ENCODE results near the gene PKIB. TPM values are rescaled to one million over a fixed set of nuclear protein-coding genes. Genes with fewer than 3 reads are reported as not detected.

The PKIB gene
- total and polyA plus RNA-seq, 7 donors = 0.49 to 420 (median 40.4) TPM; not detected in 1

DNA sequence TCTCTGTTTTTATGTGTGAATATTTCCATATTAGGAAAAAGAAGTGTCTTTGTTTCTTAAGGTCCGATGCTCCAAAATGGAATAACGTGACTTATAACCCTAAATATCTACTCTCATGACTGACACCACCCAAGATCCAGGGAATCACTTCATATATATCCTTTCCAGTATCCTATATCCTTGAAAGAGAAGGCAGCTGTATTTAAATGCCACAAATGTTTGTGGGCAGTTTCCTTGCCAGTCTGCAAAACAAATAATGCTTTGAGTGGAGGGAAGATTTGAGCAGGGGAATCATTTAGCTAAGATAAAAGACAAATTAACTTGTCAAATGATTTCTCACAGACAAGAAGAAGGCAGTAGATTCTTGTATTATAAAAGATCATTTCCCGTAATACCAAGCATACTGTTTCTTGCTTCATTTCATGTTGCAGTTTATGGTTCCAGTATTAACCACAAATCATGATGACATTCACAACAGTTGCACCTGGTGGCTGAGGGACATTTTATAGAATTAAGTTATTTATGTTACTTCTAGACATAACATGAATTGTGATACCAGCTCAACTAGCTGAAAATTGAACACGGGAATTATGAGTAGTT, 139.3 kb downstream of the PKIB start:
- Histone ChIP-seq H3K27ac (no peak overlapping the region), H3K27me3 (no peaks in the 10 kb centered on the region), H3K4me1 (peaks cover 0 to 3% (median 0%) of the 10 kb centered on the region in 4 donors), H3K36me3 (no peaks in the 10 kb centered on the region), H3K9me3 (no peaks in the 10 kb centered on the region), H3K4me3 (no peak overlapping the region)
- 85 to 86% methylated on average over 4 of the region's 4 CpGs for whole genome bisulfite sequencing, 2 donors
- no peak for TF ChIP-seq POLR2AphosphoS5 (IDR thresholded peaks at IDR 0.05)
- TF ChIP-seq, protein P1, sequence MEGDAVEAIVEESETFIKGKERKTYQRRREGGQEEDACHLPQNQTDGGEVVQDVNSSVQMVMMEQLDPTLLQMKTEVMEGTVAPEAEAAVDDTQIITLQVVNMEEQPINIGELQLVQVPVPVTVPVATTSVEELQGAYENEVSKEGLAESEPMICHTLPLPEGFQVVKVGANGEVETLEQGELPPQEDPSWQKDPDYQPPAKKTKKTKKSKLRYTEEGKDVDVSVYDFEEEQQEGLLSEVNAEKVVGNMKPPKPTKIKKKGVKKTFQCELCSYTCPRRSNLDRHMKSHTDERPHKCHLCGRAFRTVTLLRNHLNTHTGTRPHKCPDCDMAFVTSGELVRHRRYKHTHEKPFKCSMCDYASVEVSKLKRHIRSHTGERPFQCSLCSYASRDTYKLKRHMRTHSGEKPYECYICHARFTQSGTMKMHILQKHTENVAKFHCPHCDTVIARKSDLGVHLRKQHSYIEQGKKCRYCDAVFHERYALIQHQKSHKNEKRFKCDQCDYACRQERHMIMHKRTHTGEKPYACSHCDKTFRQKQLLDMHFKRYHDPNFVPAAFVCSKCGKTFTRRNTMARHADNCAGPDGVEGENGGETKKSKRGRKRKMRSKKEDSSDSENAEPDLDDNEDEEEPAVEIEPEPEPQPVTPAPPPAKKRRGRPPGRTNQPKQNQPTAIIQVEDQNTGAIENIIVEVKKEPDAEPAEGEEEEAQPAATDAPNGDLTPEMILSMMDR (IDR thresholded peaks at IDR 0.05) = no peak
- TF ChIP-seq POLR2A (IDR thresholded peaks at IDR 0.05) = no peak
- TF ChIP-seq EP300 (IDR thresholded peaks at IDR 0.05) = no peak
- no peak for DNase-seq
- intact Hi-C loops (cut with DNase I) = no loop called here

DNA sequence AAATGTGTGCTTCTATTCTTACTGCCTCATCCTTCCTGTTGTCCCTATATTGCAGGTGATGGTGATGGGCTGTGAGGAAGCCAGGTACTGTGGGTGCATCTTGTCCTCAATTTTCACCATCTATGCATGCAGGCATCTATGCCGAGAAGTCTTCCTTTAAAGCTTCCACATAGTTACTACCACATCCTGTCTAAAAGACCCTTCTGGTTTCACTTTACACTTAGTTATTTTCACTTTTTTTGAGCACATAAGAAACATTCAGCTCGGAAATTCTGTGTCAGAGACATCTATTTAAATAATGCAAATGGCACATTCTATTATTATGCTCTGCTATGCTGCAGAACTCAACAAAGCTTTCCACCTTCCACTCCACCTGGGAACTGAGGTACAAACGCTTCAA, 141.1 kb downstream of the PKIB start:
- H3K27me3 ChIP-seq = no peaks in the 10 kb centered on the region
- TF ChIP-seq EP300 (IDR thresholded peaks at IDR 0.05) (no peak), POLR2AphosphoS5 (IDR thresholded peaks at IDR 0.05) (no peak), POLR2A (IDR thresholded peaks at IDR 0.05) (no peak)
- TF ChIP-seq, protein P1 (IDR thresholded peaks at IDR 0.05) = no peak
- peaks cover 0 to 3% (median 0%) of the 10 kb centered on the region in 4 donors for H3K4me1 ChIP-seq
- no peak for DNase-seq
- no peak overlapping the region for H3K27ac ChIP-seq
- no peak overlapping the region for H3K4me3 ChIP-seq
- WGBS, 2 donors = 52 to 78% methylated on average over 3 of the region's 3 CpGs
- H3K9me3 ChIP-seq = no peaks in the 10 kb centered on the region
- intact Hi-C loops (cut with DNase I) = no loop called here
- H3K36me3 ChIP-seq = no peaks in the 10 kb centered on the region

DNA sequence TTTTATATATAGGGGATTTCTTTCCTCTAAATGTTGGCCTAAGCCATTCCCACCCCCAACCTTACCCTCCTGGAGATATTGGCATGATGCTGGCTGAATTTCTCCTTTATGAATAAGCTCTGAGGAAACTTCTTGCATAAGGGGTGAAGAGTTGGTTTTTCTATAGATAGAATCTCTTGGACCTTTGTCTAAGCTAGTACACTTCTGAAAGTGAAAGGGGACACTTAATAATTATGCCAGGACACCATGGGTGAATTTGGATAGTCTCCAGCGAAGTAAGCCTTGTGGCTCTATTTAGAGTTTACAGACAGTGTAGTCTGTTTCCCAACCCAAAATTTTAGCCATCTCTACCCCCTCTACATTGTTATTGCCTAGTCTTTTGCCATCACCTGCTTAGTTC, 142.3 kb downstream of the PKIB start:
- TF ChIP-seq POLR2A (IDR thresholded peaks at IDR 0.05) = no peak
- TF ChIP-seq, protein P1 (IDR thresholded peaks at IDR 0.05) = no peak
- no peak for TF ChIP-seq EP300 (IDR thresholded peaks at IDR 0.05)
- no peak for TF ChIP-seq POLR2AphosphoS5 (IDR thresholded peaks at IDR 0.05)
- Histone ChIP-seq H3K27me3 (no peaks in the 10 kb centered on the region), H3K36me3 (no peaks in the 10 kb centered on the region), H3K27ac (no peak overlapping the region), H3K9me3 (no peaks in the 10 kb centered on the region), H3K4me1 (peaks cover 0 to 3% (median 0%) of the 10 kb centered on the region in 4 donors), H3K4me3 (no peak overlapping the region)
- intact Hi-C loops (cut with DNase I) = no loop called here
- WGBS, 2 donors = 35 to 47% methylated on average over 1 of the region's 1 CpG
- DNase-seq = no peak

DNA sequence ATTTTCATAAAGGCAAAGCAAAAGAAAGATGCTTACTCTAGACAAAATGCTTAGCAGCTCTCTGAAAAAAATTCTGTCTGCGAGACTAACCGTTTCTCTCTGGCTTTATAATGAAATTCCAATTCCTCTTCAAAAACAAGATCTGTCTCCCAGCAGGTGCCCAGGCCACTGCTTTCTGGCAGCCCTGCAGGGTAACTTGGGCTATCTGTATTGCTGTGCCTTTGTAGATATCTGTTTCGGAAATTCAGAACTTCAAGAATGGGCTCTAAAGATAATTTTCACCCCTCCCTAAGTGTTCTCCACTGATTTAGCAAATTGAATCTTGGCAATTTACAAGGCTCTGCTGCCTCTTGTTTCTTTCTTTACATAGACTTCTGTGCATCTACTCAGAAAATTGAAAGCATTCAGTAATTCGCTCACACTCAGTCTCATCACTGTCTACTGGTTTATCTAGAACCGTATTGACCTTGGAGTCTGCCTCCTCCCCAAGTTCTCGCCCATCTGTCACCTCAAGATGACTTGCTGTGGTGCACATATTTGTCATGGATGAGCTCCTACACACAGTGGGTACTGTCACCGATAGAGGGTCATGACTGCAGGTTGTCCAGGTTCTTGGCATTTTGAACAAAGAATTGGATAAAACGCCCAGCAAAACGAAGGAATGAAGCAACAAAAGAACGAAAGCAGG, 142.9 kb downstream of the PKIB start:
- no peak for DNase-seq
- H3K36me3 ChIP-seq = no peaks in the 10 kb centered on the region
- no peaks in the 10 kb centered on the region for H3K9me3 ChIP-seq
- H3K4me3 ChIP-seq = no peak overlapping the region
- TF ChIP-seq EP300 (IDR thresholded peaks at IDR 0.05) (no peak), POLR2AphosphoS5 (IDR thresholded peaks at IDR 0.05) (no peak)
- intact Hi-C loops (cut with DNase I) = no loop called here
- no peaks in the 10 kb centered on the region for H3K27me3 ChIP-seq
- peaks cover 0 to 3% (median 0%) of the 10 kb centered on the region in 4 donors for H3K4me1 ChIP-seq
- WGBS, 2 donors = 91 to 92% methylated on average over 10 of the region's 10 CpGs
- no peak overlapping the region for H3K27ac ChIP-seq

DNA sequence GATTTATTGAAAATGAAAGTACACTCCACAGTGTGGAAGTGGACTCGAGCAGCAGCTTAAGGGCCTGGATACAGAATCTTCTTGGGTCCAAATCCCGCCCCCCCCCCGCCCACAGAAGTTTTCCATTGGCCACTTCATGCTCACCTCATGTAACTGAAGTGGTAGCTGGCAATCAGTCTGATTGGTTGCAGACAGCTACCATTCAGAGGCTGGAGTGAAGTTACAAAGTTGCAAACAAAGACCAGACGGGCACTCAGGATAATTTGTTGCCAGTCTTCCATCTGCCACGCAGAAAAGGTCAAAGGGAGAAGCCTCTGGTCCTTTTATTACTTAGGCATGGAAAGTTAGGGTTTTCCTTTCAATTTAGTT, 143.5 kb downstream of the PKIB start:
- no peak overlapping the region for H3K27ac ChIP-seq
- no peaks in the 10 kb centered on the region for H3K9me3 ChIP-seq
- no peaks in the 10 kb centered on the region for H3K27me3 ChIP-seq
- no peak for DNase-seq
- intact Hi-C loops (cut with DNase I) = no loop called here
- WGBS, 2 donors = 59 to 70% methylated on average over 5 of the region's 5 CpGs
- TF ChIP-seq POLR2AphosphoS5 (IDR thresholded peaks at IDR 0.05) = no peak
- TF ChIP-seq, protein P1 (IDR thresholded peaks at IDR 0.05) = no peak
- no peak for TF ChIP-seq EP300 (IDR thresholded peaks at IDR 0.05)
- TF ChIP-seq POLR2A (IDR thresholded peaks at IDR 0.05) = no peak
- H3K36me3 ChIP-seq = no peaks in the 10 kb centered on the region
- no peak overlapping the region for H3K4me3 ChIP-seq
- peaks cover 0 to 3% (median 0%) of the 10 kb centered on the region in 4 donors for H3K4me1 ChIP-seq
